ENCODE results near the gene PDCD1.

PDCD1 gene

GRCh38 chr2:241855888-241856422, 2.7 kb downstream of the PDCD1 start:
- ChIA-PET CTCF (no interaction called here), POLR2A (no interaction called here)
- TF ChIP-seq PKNOX1 (IDR thresholded peaks at IDR 0.05) = no peak
- TF ChIP-seq FOXA1 (IDR thresholded peaks at IDR 0.05) = no peak
- no peak for DNase-seq (ENCODE audit: extremely low spot score)

DNA sequence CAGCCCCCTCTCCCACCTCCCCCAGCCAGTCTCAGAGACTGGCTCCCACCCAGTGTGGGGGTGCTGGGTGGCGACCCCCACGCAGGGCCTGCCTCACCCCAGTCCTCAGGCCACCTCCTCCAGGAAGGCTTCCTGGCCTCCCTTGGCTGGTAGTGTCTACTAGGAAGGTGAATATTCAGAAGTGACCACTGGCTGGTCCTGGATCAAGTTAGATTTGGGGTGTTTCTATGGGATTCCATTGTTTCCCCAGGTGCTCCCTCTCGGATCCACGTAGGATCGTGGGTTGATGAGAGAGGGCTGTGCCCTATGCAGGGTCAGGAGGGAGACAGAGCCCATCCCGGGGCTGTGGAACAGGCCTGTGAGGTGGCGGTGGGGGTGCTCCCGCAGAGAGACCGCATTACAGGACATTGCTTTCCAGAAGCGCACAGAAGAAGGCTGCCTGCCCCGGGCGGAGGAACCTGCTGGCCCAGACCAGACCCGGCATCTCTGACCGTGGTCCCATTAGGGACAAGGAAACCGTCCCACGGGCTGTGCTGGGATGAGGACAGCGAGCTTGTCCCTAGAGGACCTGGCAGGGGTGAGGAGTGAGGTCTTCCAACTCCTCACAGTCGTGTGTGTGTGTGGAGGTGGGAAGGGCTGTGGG, 3.3 kb downstream of the PDCD1 start:
- POLR2A ChIA-PET = no interaction called here
- CTCF ChIA-PET = no interaction called here
- TF ChIP-seq ARNT (IDR thresholded peaks at IDR 0.05) (no peak), LEF1 (IDR thresholded peaks at IDR 0.05; ENCODE audit: borderline replicate concordance) (no peak), SUZ12 (IDR thresholded peaks at IDR 0.05) (no peak), NFRKB (IDR thresholded peaks at IDR 0.05) (no peak), HDGF (IDR thresholded peaks at IDR 0.05; ENCODE audit: borderline replicate concordance) (no peak), ZNF384 (IDR thresholded peaks at IDR 0.05) (no peak), PKNOX1 (IDR thresholded peaks at IDR 0.05) (no peak), FOXM1 (IDR thresholded peaks at IDR 0.05; ENCODE audit: borderline replicate concordance) (no peak), SP1 (IDR thresholded peaks at IDR 0.05) (no peak), BHLHE40 (IDR thresholded peaks at IDR 0.05; ENCODE audit: borderline replicate concordance) (no peak), FOXK2 (IDR thresholded peaks at IDR 0.05) (no peak), L3MBTL2 (conservative IDR thresholded peaks at IDR 0.05) (no peak), TARDBP (IDR thresholded peaks at IDR 0.05) (no peak), FOXA1 (IDR thresholded peaks at IDR 0.05) (no peak), CTBP1 (IDR thresholded peaks at IDR 0.05; ENCODE audit: borderline replicate concordance) (no peak), ELF4 (IDR thresholded peaks at IDR 0.05) (no peak)
- no peak for DNase-seq (ENCODE audit: extremely low spot score)

GRCh38 chr2:241854342-241855244, 4.1 kb downstream of the PDCD1 start:
- CTCF ChIA-PET = no interaction called here
- POLR2A ChIA-PET = no interaction called here
- DNase-seq (ENCODE audit: extremely low spot score) = no peak
- TF ChIP-seq NFRKB (IDR thresholded peaks at IDR 0.05) = no peak
- no peak for TF ChIP-seq ZNF384 (IDR thresholded peaks at IDR 0.05)
- TF ChIP-seq FOXM1 (IDR thresholded peaks at IDR 0.05; ENCODE audit: borderline replicate concordance) = no peak
- TF ChIP-seq SUZ12 (IDR thresholded peaks at IDR 0.05) = no peak
- no peak for TF ChIP-seq ELF4 (IDR thresholded peaks at IDR 0.05)
- no peak for TF ChIP-seq CTBP1 (IDR thresholded peaks at IDR 0.05; ENCODE audit: borderline replicate concordance)
- no peak for TF ChIP-seq L3MBTL2 (conservative IDR thresholded peaks at IDR 0.05)
- no peak for TF ChIP-seq FOXA1 (IDR thresholded peaks at IDR 0.05)
- no peak for TF ChIP-seq TARDBP (IDR thresholded peaks at IDR 0.05)
- TF ChIP-seq SP1 (IDR thresholded peaks at IDR 0.05) = no peak
- TF ChIP-seq BHLHE40 (IDR thresholded peaks at IDR 0.05; ENCODE audit: borderline replicate concordance) = no peak
- TF ChIP-seq HDGF (IDR thresholded peaks at IDR 0.05; ENCODE audit: borderline replicate concordance) = no peak
- TF ChIP-seq PKNOX1 (IDR thresholded peaks at IDR 0.05) = no peak
- no peak for TF ChIP-seq ARNT (IDR thresholded peaks at IDR 0.05)
- TF ChIP-seq LEF1 (IDR thresholded peaks at IDR 0.05; ENCODE audit: borderline replicate concordance) = no peak

DNA sequence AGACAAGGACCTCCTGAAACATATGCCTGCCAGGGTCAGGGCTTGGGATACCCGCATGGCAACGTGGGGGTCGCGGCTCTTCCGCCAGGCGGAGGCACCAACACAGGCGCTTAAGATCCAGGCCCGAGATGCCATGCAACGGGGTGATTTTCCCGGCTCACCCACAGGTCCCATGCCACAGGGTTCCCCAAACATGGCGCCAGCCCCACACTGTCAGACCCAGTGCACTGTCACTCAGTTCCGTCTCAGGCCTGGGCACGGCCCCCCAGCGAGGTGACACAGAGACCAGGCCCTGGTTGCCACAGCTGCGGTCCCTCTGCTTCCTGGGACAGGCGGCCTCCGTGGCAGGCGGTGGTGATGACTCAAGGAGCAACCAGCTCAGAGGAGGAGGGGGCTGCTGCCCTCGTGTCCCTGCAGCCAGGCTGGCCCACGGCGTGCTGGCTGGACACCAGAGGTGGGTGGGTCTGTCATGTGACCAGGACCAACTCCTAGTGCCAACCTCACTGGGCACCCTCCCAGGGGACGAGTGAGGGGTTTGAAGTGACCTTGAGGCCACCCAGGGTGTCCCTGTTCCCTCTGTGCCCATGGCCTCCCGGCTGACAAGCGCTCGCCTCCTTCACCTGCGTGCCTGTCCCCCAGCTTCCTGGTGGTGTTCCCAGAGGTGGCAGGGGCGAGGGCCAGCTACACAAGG, 4.9 kb downstream of the PDCD1 start:
- TF ChIP-seq FOXK2 (IDR thresholded peaks at IDR 0.05) = no peak
- TF ChIP-seq ARNT (IDR thresholded peaks at IDR 0.05) = no peak
- TF ChIP-seq TARDBP (IDR thresholded peaks at IDR 0.05) = no peak
- no peak for TF ChIP-seq ZNF384 (IDR thresholded peaks at IDR 0.05)
- no peak for TF ChIP-seq L3MBTL2 (conservative IDR thresholded peaks at IDR 0.05)
- TF ChIP-seq NFRKB (IDR thresholded peaks at IDR 0.05) = no peak
- no peak for TF ChIP-seq PKNOX1 (IDR thresholded peaks at IDR 0.05)
- TF ChIP-seq LEF1 (IDR thresholded peaks at IDR 0.05; ENCODE audit: borderline replicate concordance) = no peak
- no peak for TF ChIP-seq SUZ12 (IDR thresholded peaks at IDR 0.05)
- no peak for TF ChIP-seq SP1 (IDR thresholded peaks at IDR 0.05)
- TF ChIP-seq CTBP1 (IDR thresholded peaks at IDR 0.05; ENCODE audit: borderline replicate concordance) = no peak
- no peak for TF ChIP-seq BHLHE40 (IDR thresholded peaks at IDR 0.05; ENCODE audit: borderline replicate concordance)
- no peak for TF ChIP-seq ELF4 (IDR thresholded peaks at IDR 0.05)
- no peak for TF ChIP-seq FOXM1 (IDR thresholded peaks at IDR 0.05; ENCODE audit: borderline replicate concordance)
- TF ChIP-seq HDGF (IDR thresholded peaks at IDR 0.05; ENCODE audit: borderline replicate concordance) = no peak
- no peak for TF ChIP-seq FOXA1 (IDR thresholded peaks at IDR 0.05)
- POLR2A ChIA-PET = no interaction called here
- CTCF ChIA-PET = no interaction called here
- no peak for DNase-seq (ENCODE audit: extremely low spot score)

Measured in HEK293T (cell line).